Astrocyte (in vitro differentiated cells and primary cell): ENCODE data around the gene FOXF1. TPM values are rescaled to one million over a fixed set of nuclear protein-coding genes. Genes with fewer than 3 reads are reported as not detected.

ENCODE experiments used
- DNase-seq: peaks from one replicate; pipeline ENCODE4 v3.0.0-alpha.2; 2010; ENCODE audit warnings: low read depth
- FAIRE-seq: peaks from 2 replicates; lab custom pipeline; 2011; peaks lifted over from hg19 to GRCh38; lab: Jason Lieb, UNC
- H2AFZ ChIP-seq: 2 replicates; pipeline ENCODE4 v1.6.0; 2012; ENCODE audit warnings: low read depth, low read length, inconsistent platforms
- H3K27ac ChIP-seq: 2 replicates; pipeline ENCODE4 v1.5.1; 2011; ENCODE audit warnings: low read depth, low read length, inconsistent platforms
- H3K27me3 ChIP-seq: 2 replicates; pipeline ENCODE4 v1.6.0; 2011; ENCODE audit warnings: low read length, inconsistent platforms; ENCODE audit not compliant: insufficient read depth
- H3K36me3 ChIP-seq: 2 replicates; pipeline ENCODE4 v1.5.1; 2011; ENCODE audit warnings: low read length, inconsistent platforms; ENCODE audit not compliant: insufficient read depth
- H3K4me1 ChIP-seq: 2 replicates; pipeline ENCODE4 v1.5.1; 2011; ENCODE audit warnings: low read length, inconsistent platforms; ENCODE audit not compliant: insufficient read depth
- H3K4me2 ChIP-seq: 2 replicates; pipeline ENCODE4 v1.6.0; 2012; ENCODE audit warnings: low read length, inconsistent platforms
- H3K4me3 ChIP-seq: 2 replicates; pipeline ENCODE4 v1.5.1; 2011; ENCODE audit warnings: low read depth, mild to moderate bottlenecking, low read length, inconsistent platforms; ENCODE audit not compliant: insufficient read depth
- H3K79me2 ChIP-seq: 2 replicates; pipeline ENCODE4 v1.6.0; 2012; ENCODE audit warnings: mild to moderate bottlenecking, low read length, inconsistent platforms; ENCODE audit not compliant: insufficient read depth
- H3K9ac ChIP-seq: 2 replicates; pipeline ENCODE4 v1.6.0; 2012; ENCODE audit warnings: mild to moderate bottlenecking, low read length, inconsistent platforms
- H3K9me3 ChIP-seq: 2 replicates; pipeline ENCODE4 v1.5.1; 2012; ENCODE audit warnings: low read depth, mild to moderate bottlenecking, low read length, inconsistent platforms; ENCODE audit not compliant: insufficient read depth
- H4K20me1 ChIP-seq: 2 replicates; pipeline ENCODE4 v1.6.0; 2012; ENCODE audit warnings: low read length, inconsistent platforms; ENCODE audit not compliant: insufficient read depth
- H3K27ac Mint-ChIP-seq: one replicate; pipeline ENCODE4 v1.8.0; 2021; ENCODE audit warnings: mild to moderate bottlenecking, mixed read lengths; ENCODE audit not compliant: unreplicated experiment
- H3K27me3 Mint-ChIP-seq: one replicate; pipeline ENCODE4 v1.8.0; 2021; ENCODE audit warnings: low read depth, mixed read lengths; ENCODE audit not compliant: unreplicated experiment
- H3K36me3 Mint-ChIP-seq: one replicate; pipeline ENCODE4 v1.8.0; 2021; ENCODE audit warnings: low read depth, mixed read lengths; ENCODE audit not compliant: unreplicated experiment
- H3K4me1 Mint-ChIP-seq: one replicate; pipeline ENCODE4 v1.8.0; 2021; ENCODE audit warnings: low read depth, mixed read lengths; ENCODE audit not compliant: unreplicated experiment
- H3K4me3 Mint-ChIP-seq: one replicate; pipeline ENCODE4 v1.8.0; 2021; ENCODE audit warnings: mild to moderate bottlenecking, moderate library complexity, mixed read lengths; ENCODE audit not compliant: unreplicated experiment
- H3K9me3 Mint-ChIP-seq: one replicate; pipeline ENCODE4 v1.8.0; 2021; ENCODE audit warnings: mild to moderate bottlenecking, mixed read lengths; ENCODE audit not compliant: unreplicated experiment
- EZH2 ChIP-seq: IDR thresholded peaks from 2 replicates; pipeline ENCODE4 v1.6.1; 2012; ENCODE audit warnings: mild to moderate bottlenecking, low read length, inconsistent platforms; ENCODE audit not compliant: insufficient read depth
- total RNA-seq: library from RNA; stranded (reverse); gene quantifications from 2 replicates; pipeline ENCODE4 v1.2.1, GENCODE V29; 2021
- TF ChIP-seq, protein P1 (sequence below): IDR thresholded peaks from 2 replicates; pipeline ENCODE4 v1.5.1; 2011; ENCODE audit warnings: low read depth, mild to moderate bottlenecking, inconsistent platforms, low read length, moderate library complexity; ENCODE audit not compliant: insufficient read depth

Gene FOXF1
- total RNA-seq, 1 donor from 2014 or later: 0.07 TPM

- no peak for FAIRE-seq
- Histone ChIP-seq H3K27ac (no peak overlapping the region), H2AFZ (no peak overlapping the region), H3K79me2 (no peaks in the 10 kb centered on the region), H3K4me3 (no peak overlapping the region), H3K9ac (no peak overlapping the region), H3K4me2 (no peak overlapping the region), H3K9me3 (no peaks in the 10 kb centered on the region), H3K36me3 (no peaks in the 10 kb centered on the region), H3K27me3 (peaks cover 24% of the 10 kb centered on the region), H4K20me1 (peaks cover 12% of the 10 kb centered on the region), H3K4me1 (no peaks in the 10 kb centered on the region)
- DNase-seq: no peak
- Mint-ChIP-seq H3K9me3 (no peaks in the 10 kb centered on the region), H3K4me3 (no peak overlapping the region), H3K27me3 (peaks cover 72% of the 10 kb centered on the region), H3K27ac (no peak overlapping the region), H3K36me3 (no peaks in the 10 kb centered on the region), H3K4me1 (no peaks in the 10 kb centered on the region)
- TF ChIP-seq EZH2: no peak
- TF ChIP-seq, protein P1, sequence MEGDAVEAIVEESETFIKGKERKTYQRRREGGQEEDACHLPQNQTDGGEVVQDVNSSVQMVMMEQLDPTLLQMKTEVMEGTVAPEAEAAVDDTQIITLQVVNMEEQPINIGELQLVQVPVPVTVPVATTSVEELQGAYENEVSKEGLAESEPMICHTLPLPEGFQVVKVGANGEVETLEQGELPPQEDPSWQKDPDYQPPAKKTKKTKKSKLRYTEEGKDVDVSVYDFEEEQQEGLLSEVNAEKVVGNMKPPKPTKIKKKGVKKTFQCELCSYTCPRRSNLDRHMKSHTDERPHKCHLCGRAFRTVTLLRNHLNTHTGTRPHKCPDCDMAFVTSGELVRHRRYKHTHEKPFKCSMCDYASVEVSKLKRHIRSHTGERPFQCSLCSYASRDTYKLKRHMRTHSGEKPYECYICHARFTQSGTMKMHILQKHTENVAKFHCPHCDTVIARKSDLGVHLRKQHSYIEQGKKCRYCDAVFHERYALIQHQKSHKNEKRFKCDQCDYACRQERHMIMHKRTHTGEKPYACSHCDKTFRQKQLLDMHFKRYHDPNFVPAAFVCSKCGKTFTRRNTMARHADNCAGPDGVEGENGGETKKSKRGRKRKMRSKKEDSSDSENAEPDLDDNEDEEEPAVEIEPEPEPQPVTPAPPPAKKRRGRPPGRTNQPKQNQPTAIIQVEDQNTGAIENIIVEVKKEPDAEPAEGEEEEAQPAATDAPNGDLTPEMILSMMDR: no peak
Observed at GRCh38 chr16:86521236-86522197, 11.2 kb downstream of the FOXF1 start.

GRCh38 chr16:86522634-86523033 is 12.3 kb downstream of the FOXF1 start:
- peaks cover 66% of the 10 kb centered on the region for H3K27me3 Mint-ChIP-seq
- H3K27ac Mint-ChIP-seq: no peak overlapping the region
- Histone ChIP-seq H3K27ac (no peak overlapping the region), H3K4me3 (no peak overlapping the region), H3K4me1 (no peaks in the 10 kb centered on the region), H3K4me2 (no peak overlapping the region), H3K27me3 (peaks cover 14% of the 10 kb centered on the region), H3K79me2 (no peaks in the 10 kb centered on the region), H2AFZ (no peak overlapping the region), H3K9ac (no peak overlapping the region), H3K9me3 (no peaks in the 10 kb centered on the region), H3K36me3 (no peaks in the 10 kb centered on the region), H4K20me1 (peaks cover 4% of the 10 kb centered on the region)
- no peak for TF ChIP-seq EZH2
- TF ChIP-seq, protein P1: no peak
- no peaks in the 10 kb centered on the region for H3K36me3 Mint-ChIP-seq
- no peaks in the 10 kb centered on the region for H3K4me1 Mint-ChIP-seq
- no peak for FAIRE-seq
- no peaks in the 10 kb centered on the region for H3K9me3 Mint-ChIP-seq
- no peak for DNase-seq
- H3K4me3 Mint-ChIP-seq: no peak overlapping the region
